ENCODE results near the gene CYP39A1.

Gene CYP39A1

DNA sequence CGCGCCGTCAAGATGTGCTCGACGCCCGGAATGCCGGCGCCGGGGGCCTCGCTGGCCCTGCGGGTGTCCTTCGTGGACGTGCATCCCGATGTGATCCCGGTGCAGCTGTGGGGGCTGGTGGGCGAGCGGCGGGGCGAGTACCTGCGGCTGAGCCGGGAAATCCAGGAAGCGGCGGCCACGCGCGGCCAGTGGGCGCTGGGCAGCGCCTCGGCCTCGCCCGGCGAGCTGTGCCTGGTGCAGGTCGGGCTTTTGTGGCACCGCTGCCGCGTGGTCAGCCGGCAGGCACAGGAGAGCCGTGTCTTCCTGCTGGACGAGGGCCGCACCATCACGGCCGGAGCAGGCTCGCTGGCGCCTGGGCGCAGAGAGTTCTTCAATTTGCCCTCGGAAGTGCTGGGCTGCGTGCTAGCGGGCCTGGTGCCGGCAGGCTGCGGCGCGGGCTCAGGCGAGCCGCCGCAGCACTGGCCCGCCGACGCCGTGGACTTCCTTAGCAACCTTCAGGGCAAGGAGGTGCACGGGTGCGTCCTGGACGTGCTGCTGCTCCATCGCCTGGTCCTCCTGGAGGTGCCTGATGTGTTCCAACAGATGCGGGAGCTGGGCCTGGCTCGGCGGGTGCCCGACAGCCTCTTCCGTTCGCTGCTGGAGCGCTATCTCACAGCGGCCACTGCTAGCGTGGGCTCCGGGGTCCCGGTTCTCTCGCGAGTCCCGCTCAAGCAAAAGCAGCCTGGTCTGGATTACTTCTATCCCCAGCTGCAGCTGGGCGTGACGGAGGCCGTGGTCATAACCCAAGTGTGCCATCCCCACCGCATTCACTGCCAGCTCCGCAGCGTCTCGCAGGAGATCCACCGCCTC lies 35.7 kb upstream of the CYP39A1 start:
- TF ChIP-seq, protein P1, sequence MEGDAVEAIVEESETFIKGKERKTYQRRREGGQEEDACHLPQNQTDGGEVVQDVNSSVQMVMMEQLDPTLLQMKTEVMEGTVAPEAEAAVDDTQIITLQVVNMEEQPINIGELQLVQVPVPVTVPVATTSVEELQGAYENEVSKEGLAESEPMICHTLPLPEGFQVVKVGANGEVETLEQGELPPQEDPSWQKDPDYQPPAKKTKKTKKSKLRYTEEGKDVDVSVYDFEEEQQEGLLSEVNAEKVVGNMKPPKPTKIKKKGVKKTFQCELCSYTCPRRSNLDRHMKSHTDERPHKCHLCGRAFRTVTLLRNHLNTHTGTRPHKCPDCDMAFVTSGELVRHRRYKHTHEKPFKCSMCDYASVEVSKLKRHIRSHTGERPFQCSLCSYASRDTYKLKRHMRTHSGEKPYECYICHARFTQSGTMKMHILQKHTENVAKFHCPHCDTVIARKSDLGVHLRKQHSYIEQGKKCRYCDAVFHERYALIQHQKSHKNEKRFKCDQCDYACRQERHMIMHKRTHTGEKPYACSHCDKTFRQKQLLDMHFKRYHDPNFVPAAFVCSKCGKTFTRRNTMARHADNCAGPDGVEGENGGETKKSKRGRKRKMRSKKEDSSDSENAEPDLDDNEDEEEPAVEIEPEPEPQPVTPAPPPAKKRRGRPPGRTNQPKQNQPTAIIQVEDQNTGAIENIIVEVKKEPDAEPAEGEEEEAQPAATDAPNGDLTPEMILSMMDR (conservative IDR thresholded peaks at IDR 0.05; ENCODE audit: control insufficient read depth, insufficient read depth, low read depth, low read length) = no peak
- DNase-seq (ENCODE audit: low read depth) = no peak
- H3K4me3 ChIP-seq (ENCODE audit: control insufficient read depth, low read depth, low read length) = no peak overlapping the region

GRCh38 chr6:46687619-46688097 lies 35.0 kb upstream of the CYP39A1 start, which contains the start of gene TDRD6:
Gene TDRD6 (plus strand): TSS chr6:46687885. CDS start chr6:46688129, 244 bp downstream.
- H3K4me3 ChIP-seq (ENCODE audit: control insufficient read depth, low read depth, low read length) = no peak within 1 kb of the TSS

GRCh38 chr6:46684771-46685170 lies 32.2 kb upstream of the CYP39A1 start:
- peak; percentile 43 for DNase-seq (ENCODE audit: low read depth)
- H3K4me3 ChIP-seq (ENCODE audit: control insufficient read depth, low read depth, low read length) = no peak overlapping the region
- TF ChIP-seq, protein P1 (conservative IDR thresholded peaks at IDR 0.05; ENCODE audit: control insufficient read depth, insufficient read depth, low read depth, low read length) = no peak

More at GRCh38 chr6:46687619-46688097, 35.0 kb upstream of the CYP39A1 start, which contains the start of gene TDRD6:
- TF ChIP-seq, protein P1 (conservative IDR thresholded peaks at IDR 0.05; ENCODE audit: control insufficient read depth, insufficient read depth, low read depth, low read length) = no peak
- DNase-seq (ENCODE audit: low read depth) = no peak

GRCh38 chr6:46677314-46677654 lies 24.7 kb upstream of the CYP39A1 start:
- DNase-seq (ENCODE audit: low read depth) = no peak
- H3K4me3 ChIP-seq (ENCODE audit: control insufficient read depth, low read depth, low read length) = no peak overlapping the region
- TF ChIP-seq, protein P1 (conservative IDR thresholded peaks at IDR 0.05; ENCODE audit: control insufficient read depth, insufficient read depth, low read depth, low read length) = peak; percentile 35

- TF ChIP-seq, protein P1 (conservative IDR thresholded peaks at IDR 0.05; ENCODE audit: control insufficient read depth, insufficient read depth, low read depth, low read length) = no peak
- no peak for DNase-seq (ENCODE audit: low read depth)
- H3K4me3 ChIP-seq (ENCODE audit: control insufficient read depth, low read depth, low read length) = no peak overlapping the region
Observed at GRCh38 chr6:46676604-46677313, 24.1 kb upstream of the CYP39A1 start.

DNA sequence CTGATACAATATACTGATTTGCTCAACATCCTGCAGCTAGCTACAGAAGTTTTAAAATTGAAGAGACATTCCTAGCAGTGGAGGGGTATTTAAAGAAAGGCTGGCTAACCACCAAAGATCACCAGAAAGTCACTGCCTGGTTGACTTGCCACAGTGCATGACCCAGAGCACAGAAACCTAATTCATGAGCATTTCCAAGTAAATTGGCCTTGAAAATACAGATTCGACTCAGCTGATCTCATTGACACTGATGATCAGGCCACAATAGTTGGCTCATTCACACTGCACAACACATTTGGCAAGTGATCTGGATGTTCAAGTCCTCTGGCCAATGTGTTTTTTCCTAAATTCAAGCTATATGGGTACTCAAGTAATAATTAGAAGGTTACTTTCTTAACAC lies 21.8 kb upstream of the CYP39A1 start:
- no peak for DNase-seq (ENCODE audit: low read depth)
- TF ChIP-seq, protein P1 (conservative IDR thresholded peaks at IDR 0.05; ENCODE audit: control insufficient read depth, insufficient read depth, low read depth, low read length) = no peak
- H3K4me3 ChIP-seq (ENCODE audit: control insufficient read depth, low read depth, low read length) = no peak overlapping the region

All from fibroblast of mammary gland (primary cell).